Pancreas (tissue), 10 donors: Measurements from ENCODE around the gene RBMXL3. TPM values are rescaled to one million over a fixed set of nuclear protein-coding genes. Genes with fewer than 3 reads are reported as not detected.
"Not testable (repeated sequence)": the region's sequence is repeated elsewhere in the genome, so short reads cannot be mapped to it uniquely, and the experiment has no call there.

Source experiments
- ATAC-seq, 4 donors: fragments of 200-7000 bp; cut with Tn5 transposase; one replicate each; pipeline versions ENCODE4 v1.8.0 to v1.9.1; 2020; ENCODE audit warnings: mild to moderate bottlenecking in 4 of 4, moderate library complexity in 4 of 4
- DNase-seq, 6 donors: peaks; one replicate each; pipeline ENCODE4 v3.0.0-alpha.2; 2020
- FAIRE-seq: peaks from 2 replicates; lab custom pipeline; 2012; peaks lifted over from hg19 to GRCh38; lab: Jason Lieb, UNC
- H3K27ac ChIP-seq, 4 donors: fragments of 200-600 bp; sonication (generic); 1 replicate in 3 of 4; 2 replicates in 1 of 4; pipeline versions ENCODE4 v1.5.0 to v1.8.0; 2020
- H3K27me3 ChIP-seq, 4 donors: fragments of 200-600 bp; one replicate each; pipeline ENCODE4 v1.8.0; 2021
- H3K36me3 ChIP-seq, 3 donors: fragments of 200-600 bp; sonication (generic) in 1 of 3; one replicate each; pipeline versions ENCODE4 v1.5.0 to v1.8.0; 2020 to 2021
- H3K4me1 ChIP-seq, 3 donors: fragments of 200-600 bp; one replicate each; pipeline ENCODE4 v1.8.0; 2021
- H3K4me3 ChIP-seq, 4 donors: fragments of 200-600 bp; sonication (generic) in 2 of 4; one replicate each; pipeline versions ENCODE4 v1.5.0 to v1.8.0; 2020 to 2021
- H3K9me3 ChIP-seq, 4 donors: fragments of 200-600 bp; one replicate each; pipeline ENCODE4 v1.8.0; 2021
- CTCF ChIP-seq, 4 donors: fragments of 200-600 bp; sonication (generic) in 3 of 4; IDR thresholded peaks; one replicate each; pipeline versions ENCODE4 v1.5.0 to v1.8.0; 2021; ENCODE audit warnings: antibody characterized with exemption in 4 of 4
- WGBS, 2 donors: extraction: QIAGEN DNeasy Blood & Tissue Kit; methylation state at CpG; one replicate each; pipeline ENCODE4 v1.1.7; 2013; 5-methylcytosine and 5-hydroxymethylcytosine counted together
- intact Hi-C, 3 donors: fragments of 100-400 bp; cut with DNase I; formaldehyde crosslinking; loops; one replicate each; pipeline versions ENCODE4 v1.11.1 to v1.14.2; 2022
- polyA plus RNA-seq, 2 donors: library from polyadenylated mRNA; stranded (reverse); fragments of 200-250 nt; gene quantifications; one replicate each; pipeline ENCODE4 v1.2.3, GENCODE V29; 2013
- total RNA-seq, 6 donors: library from RNA; stranded (reverse); fragmentation: NEBNext Ultra II Directional in 4 of 6; extraction: Animal tissue kit (Norgen Biotek cat#: 25700) in 4 of 6; gene quantifications; one replicate each; pipeline versions ENCODE4 v1.2.1 to v1.2.4, GENCODE V29; 2021 to 2023
- donor health status: healthy with polysubstance abuse.
- donor health status: DM: no; HTN: no; CAD: no; lungs with moderate emphysema.
- donor health status: DM: no; HTN: no; CAD: no.
- donor health status: control.
- donor health status: control.
- donor health status: Bipolar disorder and iron deficiency.
- donor health status: DM: yes; HTN: yes; CAD: no.
- donor health status: DM: no; HTN: no; CAD: no.
- donor health status: DM: no; HTN: no; CAD: no.
- donor health status: DM: yes; HTN: yes; CAD: no.

RBMXL3 gene
- total and polyA plus RNA-seq, 8 donors: not detected

GRCh38 chrX:115214151-115214550 lies 24.9 kb downstream of the RBMXL3 start:
- TF ChIP-seq CTCF (IDR thresholded peaks at IDR 0.05): no peak
- Histone ChIP-seq H3K4me3 (no peak overlapping the region), H3K4me1 (no peaks in the 10 kb centered on the region), H3K27ac (no peak overlapping the region), H3K36me3 (no peaks in the 10 kb centered on the region), H3K9me3 (no peaks in the 10 kb centered on the region), H3K27me3 (peaks cover 0 to 18% (median under 1%) of the 10 kb centered on the region in 4 donors)
- intact Hi-C loops: no loop called here
- no peak for DNase-seq
- FAIRE-seq: no peak
- no peak for ATAC-seq
- 45 to 46% methylated on average over 1 of the region's 1 CpG for WGBS, 2 donors

DNA sequence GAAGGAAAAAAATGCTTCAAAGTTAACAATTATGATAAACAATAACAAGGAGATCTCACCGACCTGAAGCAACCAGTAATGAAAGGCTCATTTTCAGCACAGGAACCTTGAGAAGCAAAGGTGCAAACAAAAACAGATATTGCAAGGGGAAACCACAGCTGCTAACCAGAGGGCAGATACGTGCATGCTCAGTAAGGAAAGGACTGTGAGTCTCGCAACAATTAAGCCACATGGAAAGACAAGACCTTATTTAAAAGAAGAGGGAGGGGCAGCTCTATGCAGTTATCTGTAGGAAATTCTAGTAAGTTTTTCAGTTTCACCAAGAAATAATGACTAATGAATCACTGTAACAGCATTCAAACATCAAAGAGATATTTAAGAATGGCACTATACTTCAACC lies 25.4 kb downstream of the RBMXL3 start:
- Histone ChIP-seq H3K36me3 (no peaks in the 10 kb centered on the region), H3K4me3 (no peak overlapping the region), H3K4me1 (no peaks in the 10 kb centered on the region), H3K27ac (no peak overlapping the region), H3K27me3 (peaks cover 0 to 22% (median 3%) of the 10 kb centered on the region in 4 donors), H3K9me3 (no peaks in the 10 kb centered on the region)
- no peak for ATAC-seq
- WGBS, 2 donors: 17 to 27% methylated on average over 3 of the region's 3 CpGs
- intact Hi-C loops: no loop called here
- no peak for FAIRE-seq
- no peak for DNase-seq
- TF ChIP-seq CTCF (IDR thresholded peaks at IDR 0.05): no peak

DNA sequence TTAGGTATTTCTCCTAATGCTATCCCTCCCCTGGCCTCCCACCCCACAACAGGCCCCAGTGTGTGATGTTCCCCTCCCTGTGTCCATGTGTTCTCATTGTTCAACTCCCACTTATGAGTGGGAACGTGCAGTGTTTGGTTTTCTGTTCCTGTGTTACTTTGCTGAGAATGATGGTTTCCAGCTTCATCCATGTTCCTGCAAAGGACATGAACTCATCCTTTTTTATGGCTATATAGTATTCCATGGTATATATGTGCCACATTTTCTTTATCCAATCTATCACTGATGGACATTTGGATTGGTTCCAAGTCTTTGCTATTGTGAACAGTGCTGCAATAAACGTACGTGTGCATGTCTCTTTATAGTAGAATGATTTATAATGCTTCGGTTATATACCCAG lies 28.1 kb downstream of the RBMXL3 start:
- H3K4me3 ChIP-seq, FAIRE-seq, H3K36me3 ChIP-seq, ATAC-seq, DNase-seq, H3K4me1 ChIP-seq, intact Hi-C loops, H3K9me3 ChIP-seq, H3K27ac ChIP-seq: not testable (repeated sequence)
- WGBS, 2 donors: 71 to 75% methylated on average over 4 of the region's 4 CpGs
- peaks cover 0 to 39% (median 6%) of the 10 kb centered on the region in 4 donors for H3K27me3 ChIP-seq

- peaks cover 0 to 30% (median 2%) of the 10 kb centered on the region in 4 donors for H3K27me3 ChIP-seq
- no peak for TF ChIP-seq CTCF (IDR thresholded peaks at IDR 0.05)
- DNase-seq: no peak
- no peaks in the 10 kb centered on the region for H3K9me3 ChIP-seq
- no peaks in the 10 kb centered on the region for H3K4me1 ChIP-seq
- peak in 2 of 4 donors; percentile 36 to 49 for ATAC-seq
- H3K27ac ChIP-seq: no peak overlapping the region
- H3K4me3 ChIP-seq: no peak overlapping the region
- WGBS, 2 donors: 16 to 21% methylated on average over 1 of the region's 1 CpG
- no peak for FAIRE-seq
- H3K36me3 ChIP-seq: no peaks in the 10 kb centered on the region
- intact Hi-C loops: no loop called here
These were observed 37.7 kb downstream of the RBMXL3 start for GRCh38 chrX:115226929-115227328.

- Histone ChIP-seq H3K9me3 (no peaks in the 10 kb centered on the region), H3K4me3 (no peak overlapping the region), H3K27ac (no peak overlapping the region), H3K36me3 (no peaks in the 10 kb centered on the region), H3K4me1 (no peaks in the 10 kb centered on the region), H3K27me3 (peaks cover 0 to 51% (median 5%) of the 10 kb centered on the region in 4 donors)
- ATAC-seq (no peak), DNase-seq (no peak), FAIRE-seq (no peak)
- 14 to 17% methylated on average over 4 of the region's 4 CpGs for WGBS, 2 donors
- intact Hi-C loops: no loop called here
- TF ChIP-seq CTCF (IDR thresholded peaks at IDR 0.05): no peak
These were observed 40.3 kb downstream of the RBMXL3 start for GRCh38 chrX:115229337-115230003.
